IPS-20b (cell line): Measurements from ENCODE around the gene C19orf38.
"Not testable (repeated sequence)": the region's sequence is repeated elsewhere in the genome, so short reads cannot be mapped to it uniquely, and the experiment has no call there.

Source experiments
- H3K27ac ChIP-seq: one replicate; pipeline ENCODE4 v1.5.1; 2013; ENCODE audit warnings: low read length
- H3K27me3 ChIP-seq: 2 replicates; pipeline ENCODE4 v1.6.1; 2013; ENCODE audit warnings: mild to moderate bottlenecking, low read length, inconsistent platforms; ENCODE audit not compliant: insufficient read depth
- H3K36me3 ChIP-seq: 2 replicates; pipeline ENCODE4 v1.6.1; 2013; ENCODE audit warnings: low read depth, mild to moderate bottlenecking, inconsistent platforms, low read length, moderate library complexity; ENCODE audit not compliant: insufficient read depth
- H3K4me1 ChIP-seq: 2 replicates; pipeline ENCODE4 v1.6.1; 2013; ENCODE audit warnings: mild to moderate bottlenecking, control low read depth, inconsistent platforms, low read length, moderate library complexity; ENCODE audit not compliant: insufficient read depth
- H3K4me3 ChIP-seq: 2 replicates; pipeline ENCODE4 v1.5.1; 2013; ENCODE audit warnings: mild to moderate bottlenecking, low read length, inconsistent platforms
- H3K9ac ChIP-seq: 2 replicates; pipeline ENCODE4 v1.6.1; 2013; ENCODE audit warnings: low read depth, mild to moderate bottlenecking, inconsistent platforms, low read length, moderate library complexity
- H3K9me3 ChIP-seq: 2 replicates; pipeline ENCODE4 v1.6.1; 2013; ENCODE audit warnings: mild to moderate bottlenecking, low read depth, low read length, inconsistent platforms; ENCODE audit not compliant: insufficient read depth

C19orf38 gene

GRCh38 chr19:10837649-10838048 is 10.6 kb upstream of the C19orf38 start:
- H3K27ac ChIP-seq, H3K4me1 ChIP-seq: not testable (repeated sequence)
- H3K36me3 ChIP-seq: peaks cover 20% of the 10 kb centered on the region

GRCh38 chr19:10838377-10838776 is 9.8 kb upstream of the C19orf38 start:
- H3K27me3 ChIP-seq: peaks cover 4% of the 10 kb centered on the region
- H3K4me3 ChIP-seq: no peak overlapping the region
- H3K9me3 ChIP-seq: peaks cover 6% of the 10 kb centered on the region; the same call in 1 of the 2 replicates
- H3K36me3 ChIP-seq: peaks cover 13% of the 10 kb centered on the region
- no peak overlapping the region for H3K27ac ChIP-seq
- no peak overlapping the region for H3K9ac ChIP-seq
- no peaks in the 10 kb centered on the region for H3K4me1 ChIP-seq

More at GRCh38 chr19:10837649-10838048, 10.6 kb upstream of the C19orf38 start:
- not testable (repeated sequence) for H3K9ac ChIP-seq, H3K9me3 ChIP-seq, H3K27me3 ChIP-seq, H3K4me3 ChIP-seq

- Histone ChIP-seq H3K27ac (no peak overlapping the region), H3K27me3 (peaks cover 4% of the 10 kb centered on the region), H3K4me3 (no peak overlapping the region), H3K9ac (no peak overlapping the region), H3K36me3 (peaks cover 5% of the 10 kb centered on the region; the same call in 1 of the 2 replicates), H3K4me1 (no peaks in the 10 kb centered on the region), H3K9me3 (peaks cover 6% of the 10 kb centered on the region; the same call in 1 of the 2 replicates)
These were observed 8.8 kb upstream of the C19orf38 start for GRCh38 chr19:10839114-10840050.

DNA sequence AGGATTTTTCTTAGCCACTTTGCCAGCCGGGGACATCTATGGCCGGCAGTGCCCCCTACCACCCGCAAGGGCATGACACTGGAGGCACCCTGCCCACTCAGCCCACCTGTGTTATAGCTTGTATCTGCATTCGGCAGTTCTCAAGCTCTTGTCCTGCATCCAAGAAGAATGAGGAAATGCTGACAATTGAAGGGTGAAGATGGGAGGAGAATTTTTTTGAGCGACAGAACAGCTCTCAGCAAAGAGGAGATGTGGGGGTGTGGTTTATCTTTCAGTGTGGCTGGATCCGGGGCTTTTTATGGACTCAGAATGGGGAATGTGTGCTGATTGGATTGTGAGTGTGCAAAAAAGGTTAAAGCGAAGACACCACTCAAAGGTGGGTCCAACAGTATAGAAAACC is 5.4 kb upstream of the C19orf38 start:
- H3K27ac ChIP-seq: no peak overlapping the region
- H3K9ac ChIP-seq: no peak overlapping the region
- no peaks in the 10 kb centered on the region for H3K9me3 ChIP-seq
- no peaks in the 10 kb centered on the region; the same call in 1 of the 2 replicates for H3K27me3 ChIP-seq
- H3K36me3 ChIP-seq: no peaks in the 10 kb centered on the region
- H3K4me3 ChIP-seq: no peak overlapping the region
- no peaks in the 10 kb centered on the region for H3K4me1 ChIP-seq

GRCh38 chr19:10846500-10847202 is 1.6 kb upstream of the C19orf38 start:
- Histone ChIP-seq H3K27me3 (no peaks in the 10 kb centered on the region; the same call in 1 of the 2 replicates), H3K9ac (no peak overlapping the region), H3K36me3 (no peaks in the 10 kb centered on the region), H3K4me1 (no peaks in the 10 kb centered on the region), H3K9me3 (no peaks in the 10 kb centered on the region), H3K27ac (no peak overlapping the region), H3K4me3 (no peak overlapping the region)

DNA sequence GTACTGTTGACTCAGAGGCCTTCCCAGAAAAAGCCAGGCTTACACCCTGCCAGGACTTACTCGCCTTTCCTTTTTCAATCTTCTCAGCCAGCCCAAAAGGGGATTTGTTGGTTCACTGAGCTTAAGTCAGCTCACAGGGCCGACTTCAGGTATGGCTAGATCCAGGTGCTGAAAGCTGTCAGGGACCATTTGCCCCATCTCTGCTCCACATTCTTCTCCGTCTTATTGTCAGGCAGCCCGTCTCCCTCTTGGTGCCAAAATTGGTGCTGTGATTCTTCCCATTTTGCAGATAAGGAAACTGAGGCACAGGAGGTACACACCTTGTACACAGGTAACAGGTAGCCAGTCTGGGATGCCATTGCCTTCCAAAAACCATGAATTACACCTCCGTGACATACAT is 2.4 kb downstream of the C19orf38 start:
- Histone ChIP-seq H3K9ac (no peak overlapping the region), H3K27ac (no peak overlapping the region), H3K36me3 (no peaks in the 10 kb centered on the region), H3K4me3 (no peak overlapping the region), H3K27me3 (no peaks in the 10 kb centered on the region), H3K4me1 (no peaks in the 10 kb centered on the region), H3K9me3 (no peaks in the 10 kb centered on the region)

GRCh38 chr19:10852098-10852800 is 4.0 kb downstream of the C19orf38 start:
- Histone ChIP-seq H3K27ac (no peak overlapping the region), H3K9me3 (no peaks in the 10 kb centered on the region), H3K27me3 (no peaks in the 10 kb centered on the region), H3K4me3 (no peak overlapping the region), H3K36me3 (no peaks in the 10 kb centered on the region), H3K9ac (no peak overlapping the region), H3K4me1 (no peaks in the 10 kb centered on the region)

DNA sequence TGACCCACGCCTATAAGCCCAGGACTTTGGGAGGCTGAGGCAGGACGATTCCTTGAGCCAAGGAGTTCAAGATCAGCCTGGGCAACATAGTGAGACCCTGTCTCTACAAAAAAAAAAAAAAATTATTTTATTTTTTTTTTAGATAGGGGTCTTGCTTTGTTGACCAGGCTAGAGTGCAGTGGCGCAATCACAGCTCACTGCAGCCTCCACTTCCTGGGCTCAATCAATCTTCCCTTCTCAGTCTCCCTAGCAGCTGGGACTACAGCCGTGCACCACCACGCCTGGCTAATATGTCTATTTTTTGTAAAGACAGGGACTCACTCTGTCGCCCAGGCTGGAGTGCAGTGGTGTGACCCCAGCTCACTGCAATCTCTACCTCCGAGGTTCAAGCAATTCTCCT is 4.7 kb downstream of the C19orf38 start:
- Histone ChIP-seq H3K27me3 (no peaks in the 10 kb centered on the region), H3K9ac (no peak overlapping the region), H3K4me3 (no peak overlapping the region), H3K36me3 (no peaks in the 10 kb centered on the region), H3K27ac (no peak overlapping the region), H3K9me3 (no peaks in the 10 kb centered on the region), H3K4me1 (no peaks in the 10 kb centered on the region)

- Histone ChIP-seq H3K9ac (no peak overlapping the region), H3K9me3 (no peaks in the 10 kb centered on the region), H3K27ac (no peak overlapping the region), H3K4me1 (no peaks in the 10 kb centered on the region), H3K4me3 (no peak overlapping the region), H3K27me3 (no peaks in the 10 kb centered on the region), H3K36me3 (no peaks in the 10 kb centered on the region)
These were observed 6.3 kb downstream of the C19orf38 start for GRCh38 chr19:10854350-10855089.

DNA sequence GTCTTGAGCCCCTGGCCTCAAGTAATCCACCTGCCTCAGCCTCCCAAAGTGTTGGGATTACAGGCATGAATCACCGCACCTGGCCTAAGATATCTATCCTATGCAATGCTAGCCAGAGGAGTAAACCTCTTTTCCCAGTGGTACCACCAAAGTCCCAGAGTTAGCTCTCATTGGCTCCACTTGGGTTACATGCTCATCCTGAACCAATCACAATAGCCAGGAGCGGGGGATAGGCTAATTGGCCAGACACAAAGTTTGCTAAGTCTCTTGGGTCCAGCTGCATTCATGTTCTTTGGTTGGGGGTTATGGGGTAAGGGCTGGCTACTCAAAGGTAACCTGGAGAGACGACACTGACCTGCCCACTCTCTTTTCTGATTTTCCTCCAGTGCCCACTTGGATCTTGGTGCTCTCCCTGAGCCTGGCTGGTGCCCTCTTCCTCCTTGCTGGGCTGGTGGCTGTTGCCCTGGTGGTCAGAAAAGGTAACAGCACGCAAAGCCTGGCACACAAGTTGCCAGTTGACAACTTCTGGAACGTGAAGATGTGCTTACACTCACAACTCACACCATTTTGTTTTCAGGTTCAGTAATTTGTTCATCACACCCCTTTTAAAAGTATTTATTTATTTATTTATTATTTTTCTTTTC is 7.8 kb downstream of the C19orf38 start:
- no peaks in the 10 kb centered on the region for H3K27me3 ChIP-seq
- no peaks in the 10 kb centered on the region for H3K4me1 ChIP-seq
- H3K4me3 ChIP-seq: no peak overlapping the region
- no peak overlapping the region for H3K9ac ChIP-seq
- H3K36me3 ChIP-seq: no peaks in the 10 kb centered on the region
- no peak overlapping the region for H3K27ac ChIP-seq
- no peaks in the 10 kb centered on the region for H3K9me3 ChIP-seq

DNA sequence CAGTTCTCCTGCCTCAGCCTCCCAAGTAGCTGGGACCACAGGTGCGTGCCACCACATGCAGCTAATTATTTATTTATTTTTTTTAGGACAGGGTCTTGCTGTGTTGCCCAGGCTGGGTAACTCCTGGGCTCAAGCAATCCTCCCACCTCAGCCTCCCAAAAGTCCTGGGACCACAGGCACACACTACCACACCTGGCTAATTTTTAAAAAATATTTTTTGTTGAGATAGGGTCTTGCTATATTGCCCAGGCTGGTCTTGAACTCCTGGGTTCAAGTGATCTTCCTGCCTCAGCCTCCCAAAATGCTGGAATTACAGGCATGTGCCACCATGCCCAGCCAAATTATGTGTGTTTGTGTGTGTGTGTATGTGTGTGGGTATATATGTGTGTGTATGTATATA is 8.7 kb downstream of the C19orf38 start:
- not testable (repeated sequence) for H3K27me3 ChIP-seq, H3K9ac ChIP-seq, H3K27ac ChIP-seq, H3K4me1 ChIP-seq, H3K36me3 ChIP-seq, H3K9me3 ChIP-seq, H3K4me3 ChIP-seq
